HG03571 (cell line): ENCODE data around the gene MAPK8IP3.

ENCODE experiments used
- ATAC-seq: cut with Tn5 transposase; IDR thresholded peaks from one replicate; pipeline ENCODE4 v1.9.1; 2021; ENCODE audit not compliant: unreplicated experiment

The MAPK8IP3 gene

GRCh38 chr16:1800701-1801100 is 94.7 kb downstream of the MAPK8IP3 start:
- no peak for ATAC-seq

GRCh38 chr16:1807626-1808025 is 101.6 kb downstream of the MAPK8IP3 start:
- ATAC-seq: no peak

DNA sequence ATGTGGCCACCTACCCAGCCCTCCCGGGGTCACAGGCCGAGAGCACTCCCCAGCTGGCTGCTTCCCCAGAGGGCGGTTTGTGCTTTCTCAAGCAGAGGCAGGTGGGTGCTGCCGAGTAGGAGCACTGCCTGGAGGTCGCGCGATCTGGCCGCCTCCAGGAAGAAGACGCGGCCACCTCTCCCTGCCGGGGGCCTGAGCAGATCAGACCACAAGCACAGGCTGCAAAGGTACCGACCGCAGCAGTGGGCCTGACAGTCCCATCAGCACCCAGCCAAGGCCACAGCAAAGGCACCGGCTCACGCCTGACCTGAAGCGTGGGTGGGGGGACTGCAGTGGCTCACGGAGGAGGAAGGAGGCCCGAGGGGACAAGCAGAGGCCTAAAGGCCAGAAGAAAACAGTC is 102.7 kb downstream of the MAPK8IP3 start:
- no peak for ATAC-seq

DNA sequence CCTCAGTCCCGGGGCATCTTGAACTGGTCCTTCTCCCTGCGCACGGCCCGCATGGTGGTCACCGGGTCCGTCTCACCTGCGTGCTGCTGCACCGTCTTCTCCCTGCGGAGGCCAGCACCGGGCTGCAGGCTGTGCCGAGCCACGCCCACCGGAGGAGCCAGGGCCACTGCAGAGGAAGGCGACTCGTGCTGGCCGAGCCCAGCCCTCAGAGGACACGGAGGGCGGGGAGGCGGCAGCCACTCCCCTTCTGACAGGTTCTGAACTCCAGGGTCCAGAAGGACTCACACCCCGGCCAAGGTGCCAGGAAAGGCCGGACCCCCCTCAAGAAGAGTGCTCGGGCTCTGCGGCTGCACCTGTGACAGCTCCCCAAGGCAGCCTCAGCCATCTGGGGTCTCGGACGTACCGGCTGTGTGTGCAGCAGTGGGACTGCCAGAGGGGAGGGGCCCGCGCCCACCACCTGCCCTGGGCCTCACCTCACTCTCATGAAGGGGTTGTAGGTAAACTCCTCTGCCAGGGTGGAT is 103.3 kb downstream of the MAPK8IP3 start:
- ATAC-seq: no peak

DNA sequence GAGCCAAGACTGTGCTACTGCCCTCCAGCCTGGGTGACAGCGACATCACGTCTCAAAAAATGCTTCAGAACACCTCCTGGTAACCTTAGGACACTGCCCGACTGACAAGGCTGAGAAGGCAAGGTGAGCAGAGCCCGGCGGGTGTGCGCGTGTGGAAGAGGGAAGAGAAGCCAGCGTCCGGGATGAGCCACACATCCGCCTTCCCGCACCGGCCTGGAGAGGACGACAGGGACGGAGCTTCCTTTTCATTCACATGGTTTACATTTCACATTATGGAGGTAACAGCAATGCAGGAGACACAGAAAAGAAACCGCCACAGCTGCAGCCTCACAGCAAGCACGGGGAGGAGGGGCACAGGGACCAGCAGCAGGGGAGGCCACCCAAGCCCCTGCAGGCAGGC is 104.1 kb downstream of the MAPK8IP3 start:
- ATAC-seq: no peak

- ATAC-seq: no peak
These were observed 104.5 kb downstream of the MAPK8IP3 start for GRCh38 chr16:1810536-1810935.

DNA sequence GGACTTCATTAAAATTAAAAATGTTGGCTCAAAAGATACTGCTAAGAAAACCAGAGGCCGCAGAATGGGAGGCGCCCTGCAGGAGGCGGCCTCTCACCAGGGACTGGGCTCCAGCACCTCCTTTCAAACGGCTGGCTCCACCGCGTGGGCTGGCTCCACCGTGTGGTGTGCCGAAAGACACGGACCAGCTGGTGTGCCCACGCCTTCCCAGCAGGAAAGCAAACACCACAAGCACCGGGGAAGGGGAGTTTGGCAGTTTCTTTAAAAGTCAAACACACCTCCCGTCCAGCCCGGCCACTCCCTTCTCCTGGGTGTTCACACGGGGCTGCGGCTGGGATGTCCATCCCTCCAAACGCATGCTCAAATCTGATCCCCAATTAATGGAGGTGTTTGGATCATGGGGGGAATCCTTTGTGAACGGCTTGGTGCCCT is 106.8 kb downstream of the MAPK8IP3 start:
- no peak for ATAC-seq

DNA sequence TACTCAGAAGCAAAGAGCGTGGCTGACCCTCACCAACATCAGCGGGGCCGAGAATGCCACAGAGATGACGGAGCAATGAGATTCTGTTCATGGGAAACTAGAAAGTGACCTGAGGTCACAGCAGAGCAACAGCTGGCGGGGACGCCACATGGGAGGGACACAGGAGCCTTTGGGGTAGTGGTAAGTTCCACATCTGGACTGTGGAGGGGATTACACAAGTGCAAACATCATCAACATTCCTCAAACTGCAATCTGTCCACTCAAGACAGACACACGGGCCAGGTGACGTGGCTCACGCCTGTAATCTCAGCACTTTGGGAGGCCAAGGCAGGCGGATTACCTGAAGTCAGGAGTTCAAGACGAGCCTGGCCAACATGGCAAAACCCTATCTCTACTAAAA is 109.5 kb downstream of the MAPK8IP3 start:
- no peak for ATAC-seq

- no peak for ATAC-seq
These were observed 110.6 kb downstream of the MAPK8IP3 start for GRCh38 chr16:1816396-1817275.

GRCh38 chr16:1817276-1817589 is 111.2 kb downstream of the MAPK8IP3 start:
- ATAC-seq: no peak

GRCh38 chr16:1817716-1818115 is 111.7 kb downstream of the MAPK8IP3 start:
- no peak for ATAC-seq

DNA sequence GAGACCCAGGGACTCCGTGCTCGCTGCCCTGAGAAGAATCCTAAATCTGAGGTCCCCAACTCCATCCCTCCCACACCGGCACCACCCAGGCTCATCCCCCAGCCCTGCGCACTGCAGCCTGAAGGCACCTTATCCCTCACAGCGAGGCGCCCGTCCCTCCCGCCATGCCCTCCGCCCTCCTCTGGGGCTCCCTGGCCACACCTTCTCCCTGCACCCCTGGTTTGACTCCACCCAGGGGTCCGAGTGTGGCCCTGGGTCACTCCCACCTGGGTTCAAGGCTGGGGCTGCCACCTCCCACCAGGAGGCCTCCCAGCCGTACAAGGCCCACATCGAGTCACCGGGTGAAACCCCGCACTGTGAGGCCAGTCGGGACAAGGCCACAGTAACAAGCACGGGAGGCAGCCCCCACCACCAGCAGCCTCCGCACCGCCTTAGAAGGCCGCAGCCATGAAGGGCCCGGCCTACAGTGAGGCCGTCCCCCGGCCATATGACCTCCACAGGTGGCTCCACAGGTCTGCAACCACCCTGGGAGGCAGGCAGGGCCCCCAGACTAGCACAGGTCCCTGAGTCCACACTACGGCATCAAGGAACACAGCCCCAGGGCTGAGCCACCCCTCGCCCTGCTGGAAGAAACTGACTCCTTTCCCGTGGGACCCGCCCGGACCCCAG is 112.3 kb downstream of the MAPK8IP3 start:
- no peak for ATAC-seq

- ATAC-seq: no peak
These were observed 113.0 kb downstream of the MAPK8IP3 start for GRCh38 chr16:1818873-1819525.

DNA sequence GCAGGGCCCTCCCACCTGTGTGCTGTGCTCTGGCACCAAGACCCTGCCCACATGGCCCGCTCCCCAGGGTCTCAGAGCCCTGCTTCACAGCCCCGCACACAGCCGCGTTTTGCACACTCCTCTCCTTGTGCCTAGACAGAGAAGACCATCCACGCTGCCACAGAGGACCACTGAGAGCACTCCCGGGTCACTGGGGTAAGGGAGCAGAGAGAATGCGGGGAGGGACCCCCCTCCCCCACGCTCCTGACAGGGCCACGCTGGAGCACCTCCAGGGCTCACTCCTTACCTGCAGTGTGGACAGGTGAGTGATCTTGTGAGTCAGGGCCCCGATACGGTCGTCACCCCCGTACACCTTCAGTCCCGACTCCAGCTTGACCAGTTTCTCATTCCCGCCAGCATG is 113.6 kb downstream of the MAPK8IP3 start:
- no peak for ATAC-seq
